ENCODE data around the gene CDKL1. TPM values are rescaled to one million over a fixed set of nuclear protein-coding genes. Genes with fewer than 3 reads are reported as not detected.

Gene CDKL1
- total RNA-seq, 1 experiment from 2014 or later = 11.3 TPM

GRCh38 chr14:50331596-50331995, 65.1 kb downstream of the CDKL1 start:
- TF ChIP-seq CTCF (conservative IDR thresholded peaks at IDR 0.05; ENCODE audit: low read depth, low read length) (no peak), EZH2 (IDR thresholded peaks at IDR 0.05; ENCODE audit: borderline replicate concordance, low read depth, low read length, poor library complexity, severe bottlenecking) (no peak)
- DNase-seq (ENCODE audit: low spot score) = no peak
- CTCF ChIA-PET = no interaction called here
- Histone ChIP-seq H3K4me3 (ENCODE audit: low read depth, low read length, poor library complexity, severe bottlenecking) (no peak overlapping the region), H3K27ac (ENCODE audit: low read depth, low read length, poor library complexity, severe bottlenecking) (no peak overlapping the region), H3K4me1 (ENCODE audit: insufficient read depth, low read length, poor library complexity, severe bottlenecking) (peaks cover 17% of the 10 kb centered on the region), H3K9me3 (ENCODE audit: low read depth, low read length, poor library complexity, severe bottlenecking) (no peaks in the 10 kb centered on the region), H3K36me3 (ENCODE audit: insufficient read depth, low read length, poor library complexity, severe bottlenecking) (peaks cover 1% of the 10 kb centered on the region), H3K27me3 (replicated peaks; ENCODE audit: insufficient read depth, low read depth, low read length, poor library complexity) (no peaks in the 10 kb centered on the region)
- intact Hi-C loops (cut with micrococcal nuclease; ENCODE audit: unreplicated experiment) = no loop called here
- no TSS peak for BruUV-seq (replicated peaks)
- POLR2A ChIA-PET (ENCODE audit: low non-redundant PET) = no interaction called here

- no TSS peak for BruUV-seq (replicated peaks)
- peak overlapping the region; percentile 60 for H3K27ac ChIP-seq (ENCODE audit: low read depth, low read length, poor library complexity, severe bottlenecking)
- POLR2A ChIA-PET (ENCODE audit: low non-redundant PET) = no interaction called here
- H3K27me3 ChIP-seq (replicated peaks; ENCODE audit: insufficient read depth, low read depth, low read length, poor library complexity) = no peaks in the 10 kb centered on the region
- no peaks in the 10 kb centered on the region for H3K9me3 ChIP-seq (ENCODE audit: low read depth, low read length, poor library complexity, severe bottlenecking)
- peak; percentile 93 for DNase-seq (ENCODE audit: low spot score)
- peak; percentile 98 for TF ChIP-seq CTCF (conservative IDR thresholded peaks at IDR 0.05; ENCODE audit: low read depth, low read length)
- TF ChIP-seq EZH2 (IDR thresholded peaks at IDR 0.05; ENCODE audit: borderline replicate concordance, low read depth, low read length, poor library complexity, severe bottlenecking) = no peak
- peak overlapping the region; percentile 34 for H3K4me3 ChIP-seq (ENCODE audit: low read depth, low read length, poor library complexity, severe bottlenecking)
- H3K4me1 ChIP-seq (ENCODE audit: insufficient read depth, low read length, poor library complexity, severe bottlenecking) = no peaks in the 10 kb centered on the region
- CTCF ChIA-PET = interaction anchor here (0.6 to 1.4 kb wide), 3 partner anchors 11 to 227 kb away, joined by 3 to 7 read pairs (median 6); partner anchors contain the start of gene MAP4K5
- intact Hi-C loops (cut with micrococcal nuclease; ENCODE audit: unreplicated experiment) = loop anchor here (1.0 to 5.0 kb wide), 2 partner anchors 211 to 456 kb away; partner anchors contain the start of gene MAP4K5
- peaks cover 6% of the 10 kb centered on the region for H3K36me3 ChIP-seq (ENCODE audit: insufficient read depth, low read length, poor library complexity, severe bottlenecking)
Observed at GRCh38 chr14:50321009-50321660, 75.5 kb downstream of the CDKL1 start.

GRCh38 chr14:50320283-50320682, 76.4 kb downstream of the CDKL1 start:
- TF ChIP-seq EZH2 (IDR thresholded peaks at IDR 0.05; ENCODE audit: borderline replicate concordance, low read depth, low read length, poor library complexity, severe bottlenecking) (no peak), CTCF (conservative IDR thresholded peaks at IDR 0.05; ENCODE audit: low read depth, low read length) (no peak)
- H3K9me3 ChIP-seq (ENCODE audit: low read depth, low read length, poor library complexity, severe bottlenecking) = no peaks in the 10 kb centered on the region
- CTCF ChIA-PET = interaction anchor here (1.0 to 1.4 kb wide), 2 partner anchors 212 to 227 kb away, joined by 3 to 6 read pairs; partner anchors contain the start of gene MAP4K5
- intact Hi-C loops (cut with micrococcal nuclease; ENCODE audit: unreplicated experiment) = loop anchor here (5.0 kb wide), 1 partner anchor 457 kb away; no protein-coding TSS in a partner anchor
- H3K4me1 ChIP-seq (ENCODE audit: insufficient read depth, low read length, poor library complexity, severe bottlenecking) = no peaks in the 10 kb centered on the region
- DNase-seq (ENCODE audit: low spot score) = no peak
- POLR2A ChIA-PET (ENCODE audit: low non-redundant PET) = interaction anchor here (0.7 kb wide), 1 partner anchor 15 kb away, joined by 4 read pairs; no protein-coding TSS in a partner anchor
- no TSS peak for BruUV-seq (replicated peaks)
- no peaks in the 10 kb centered on the region for H3K27me3 ChIP-seq (replicated peaks; ENCODE audit: insufficient read depth, low read depth, low read length, poor library complexity)
- H3K36me3 ChIP-seq (ENCODE audit: insufficient read depth, low read length, poor library complexity, severe bottlenecking) = peaks cover 6% of the 10 kb centered on the region
- no peak overlapping the region for H3K27ac ChIP-seq (ENCODE audit: low read depth, low read length, poor library complexity, severe bottlenecking)
- H3K4me3 ChIP-seq (ENCODE audit: low read depth, low read length, poor library complexity, severe bottlenecking) = no peak overlapping the region
